Fibroblast of lung (primary cell): ENCODE data around the gene KMT2E. TPM values are rescaled to one million over a fixed set of nuclear protein-coding genes. Genes with fewer than 3 reads are reported as not detected.

Experiments used
- DNase-seq, 2 donors: peaks; one replicate each; pipeline versions ENCODE4 v3.0.0 to v3.0.0-alpha.2; 2010; ENCODE audit warnings: low read depth in 2 of 2
- H2AFZ ChIP-seq: 2 replicates; pipeline ENCODE4 v1.5.1; 2012; ENCODE audit warnings: low read length, control low read depth, inconsistent platforms
- H3K27ac ChIP-seq: 2 replicates; pipeline ENCODE4 v1.5.1; 2011; ENCODE audit warnings: low read length, control low read depth; ENCODE audit not compliant: insufficient read depth
- H3K27me3 ChIP-seq: 2 replicates; pipeline ENCODE4 v1.5.1; 2011; ENCODE audit warnings: mild to moderate bottlenecking, low read length; ENCODE audit not compliant: control insufficient read depth, insufficient read depth
- H3K36me3 ChIP-seq: 2 replicates; pipeline ENCODE4 v1.5.1; 2011; ENCODE audit warnings: low read length; ENCODE audit not compliant: control insufficient read depth, insufficient read depth
- H3K4me1 ChIP-seq: 2 replicates; pipeline ENCODE4 v1.5.1; 2011; ENCODE audit warnings: low read length; ENCODE audit not compliant: control insufficient read depth, insufficient read depth; ENCODE audit errors: extremely low read depth
- H3K4me2 ChIP-seq: 2 replicates; pipeline ENCODE4 v1.5.1; 2011; ENCODE audit warnings: low read length, control low read depth; ENCODE audit not compliant: insufficient read depth; ENCODE audit errors: extremely low read depth
- H3K4me3 ChIP-seq, 4 experiments: fragments of 200-600 bp in 1 of 4; sonication (generic) in 1 of 4; replicated peaks in 1 of 4; 2 replicates each; pipeline ENCODE4 v1.5.1; 2011 to 2016; ENCODE audit warnings: low read length in 4 of 4, low read depth in 3 of 4, mild to moderate bottlenecking in 3 of 4, control low read depth in 2 of 4, inconsistent platforms in 1 of 4, mixed read lengths in 1 of 4; ENCODE audit not compliant: insufficient read depth in 1 of 4; ENCODE audit errors: control extremely low read depth in 1 of 4
- H3K79me2 ChIP-seq: 2 replicates; pipeline ENCODE4 v1.5.1; 2012; ENCODE audit warnings: mild to moderate bottlenecking, low read length, inconsistent platforms; ENCODE audit not compliant: control insufficient read depth, insufficient read depth
- H3K9ac ChIP-seq: 2 replicates; pipeline ENCODE4 v1.5.1; 2011; ENCODE audit warnings: mild to moderate bottlenecking, low read length, control low read depth; ENCODE audit not compliant: insufficient read depth
- H3K9me3 ChIP-seq: 2 replicates; pipeline ENCODE4 v1.5.1; 2012; ENCODE audit warnings: low read depth, low read length; ENCODE audit not compliant: control insufficient read depth, insufficient read depth
- H4K20me1 ChIP-seq: 2 replicates; pipeline ENCODE4 v1.5.1; 2011; ENCODE audit warnings: low read length; ENCODE audit not compliant: control insufficient read depth, insufficient read depth; ENCODE audit errors: extremely low read depth
- CTCF ChIP-seq, 2 donors: IDR thresholded peaks in 1 of 2; conservative IDR thresholded peaks in 1 of 2; 1 replicate in 1 of 2; 2 replicates in 1 of 2; pipeline ENCODE4 v1.5.1; 2011 to 2012; ENCODE audit warnings: low read length in 2 of 2, control low read depth in 1 of 2, inconsistent platforms in 1 of 2, low read depth in 1 of 2, mild to moderate bottlenecking in 1 of 2
- EZH2 ChIP-seq: IDR thresholded peaks from 2 replicates; pipeline ENCODE4 v1.5.1; 2012; ENCODE audit warnings: low read length, control low read depth, mild to moderate bottlenecking; ENCODE audit errors: missing control alignments
- polyA plus RNA-seq, 2 donors: library from polyadenylated mRNA; depleted of rRNA in 1 of 2; stranded (reverse) in 1 of 2; unstranded in 1 of 2; fragments of >200 nt; gene quantifications; 2 replicates each; pipeline ENCODE4 v1.2.1, GENCODE V29; 2011 to 2012; ENCODE audit warnings: missing spikeins in 1 of 2
- total RNA-seq: library from RNA; depleted of rRNA; stranded (reverse); fragments of >200 nt; gene quantifications from 2 replicates; pipeline ENCODE4 v1.2.1, GENCODE V29; 2014

The KMT2E gene
- total and polyA plus RNA-seq, 2 donors (not counting 1 experiment from before 2014, with no cell fraction given): 7.5 to 95.0 TPM

GRCh38 chr7:105011141-105011830, 2.7 kb upstream of the KMT2E start:
- Histone ChIP-seq H3K9me3 (no peaks in the 10 kb centered on the region), H3K9ac (peak overlapping the region; percentile 99), H3K27ac (peak overlapping the region; percentile 100), H3K4me1 (no peaks in the 10 kb centered on the region), H2AFZ (no peak overlapping the region), H3K4me3 (peak overlapping the region; percentile 71 to 92 (median 76)), H3K4me2 (peak overlapping the region; percentile 94), H3K79me2 (peaks cover 86% of the 10 kb centered on the region), H4K20me1 (peaks cover 3% of the 10 kb centered on the region), H3K36me3 (peaks cover 4% of the 10 kb centered on the region), H3K27me3 (no peaks in the 10 kb centered on the region)
- no peak for TF ChIP-seq EZH2
- no peak for TF ChIP-seq CTCF (conservative IDR thresholded peaks at IDR 0.05 in 1 of 2, IDR thresholded peaks at IDR 0.05 in 1 of 2; ENCODE audit: low read depth in 1 of 2, low read length in 2 of 2)
- DNase-seq: peak; percentile 43 to 49

GRCh38 chr7:105011831-105012502, 2.0 kb upstream of the KMT2E start:
- no peak for TF ChIP-seq EZH2
- TF ChIP-seq CTCF (conservative IDR thresholded peaks at IDR 0.05 in 1 of 2, IDR thresholded peaks at IDR 0.05 in 1 of 2; ENCODE audit: low read depth in 1 of 2, low read length in 2 of 2): no peak
- Histone ChIP-seq H3K9ac (peak overlapping the region; percentile 99), H3K27ac (peak overlapping the region; percentile 100), H3K27me3 (no peaks in the 10 kb centered on the region), H2AFZ (no peak overlapping the region), H3K4me1 (no peaks in the 10 kb centered on the region), H3K79me2 (peaks cover 86% of the 10 kb centered on the region), H3K4me2 (peak overlapping the region; percentile 94), H4K20me1 (peaks cover 3% of the 10 kb centered on the region), H3K4me3 (peak overlapping the region; percentile 71 to 92 (median 76)), H3K9me3 (no peaks in the 10 kb centered on the region), H3K36me3 (peaks cover 3% of the 10 kb centered on the region)
- no peak for DNase-seq

- TF ChIP-seq EZH2: no peak
- TF ChIP-seq CTCF (conservative IDR thresholded peaks at IDR 0.05 in 1 of 2, IDR thresholded peaks at IDR 0.05 in 1 of 2; ENCODE audit: low read depth in 1 of 2, low read length in 2 of 2): no peak
- peak; percentile 97 to 98 for DNase-seq
- Histone ChIP-seq H3K9me3 (no peaks in the 10 kb centered on the region), H3K4me1 (no peaks in the 10 kb centered on the region), H3K9ac (peak overlapping the region; percentile 99), H3K4me2 (peak overlapping the region; percentile 94), H3K4me3 (peak overlapping the region; percentile 71 to 92 (median 76)), H4K20me1 (peaks cover 4% of the 10 kb centered on the region), H3K27me3 (no peaks in the 10 kb centered on the region), H3K79me2 (peaks cover 86% of the 10 kb centered on the region), H2AFZ (no peak overlapping the region), H3K36me3 (no peaks in the 10 kb centered on the region), H3K27ac (peak overlapping the region; percentile 100)
Measured at GRCh38 chr7:105012503-105013220, 1.3 kb upstream of the KMT2E start.
